Psoas muscle (tissue), 8 donors: ENCODE measurements around the gene CHMP2B. TPM values are rescaled to one million over a fixed set of nuclear protein-coding genes. Genes with fewer than 3 reads are reported as not detected.
A peak's percentile ranks its signal among the peaks of the same experiment; 100 is the strongest.
"Not testable (repeated sequence)": the region's sequence is repeated elsewhere in the genome, so short reads cannot be mapped to it uniquely, and the experiment has no call there.

Experiments used
- ATAC-seq, 4 donors: fragments of 200-7000 bp; cut with Tn5 transposase; one replicate each; pipeline ENCODE4 v1.9.1; 2020; ENCODE audit warnings: moderate library complexity in 3 of 4, mild to moderate bottlenecking in 2 of 4
- DNase-seq, 2 donors: peaks; one replicate each; pipeline ENCODE4 v3.0.0-alpha.2; 2020
- H3K27ac ChIP-seq: fragments of 200-600 bp; one replicate; pipeline ENCODE4 v1.8.0; 2022
- H3K27me3 ChIP-seq, 3 donors: fragments of 200-600 bp in 1 of 3; one replicate each; pipeline versions ENCODE4 v1.6.1 to v1.8.0; 2013 to 2022; ENCODE audit warnings: low read length in 2 of 3, mild to moderate bottlenecking in 2 of 3, moderate library complexity in 1 of 3; ENCODE audit not compliant: insufficient read depth in 3 of 3
- H3K36me3 ChIP-seq, 2 donors: fragments of 200-600 bp in 1 of 2; one replicate each; pipeline versions ENCODE4 v1.6.1 to v1.8.0; 2013 to 2022; ENCODE audit warnings: low read depth in 1 of 2, mild to moderate bottlenecking in 1 of 2, moderate library complexity in 1 of 2; ENCODE audit not compliant: insufficient read depth in 1 of 2
- H3K4me1 ChIP-seq: fragments of 200-600 bp; one replicate; pipeline ENCODE4 v1.8.0; 2022
- H3K4me3 ChIP-seq: fragments of 200-600 bp; one replicate; pipeline ENCODE4 v1.8.0; 2022; ENCODE audit warnings: mild to moderate bottlenecking
- H3K9me3 ChIP-seq: fragments of 200-600 bp; one replicate; pipeline ENCODE4 v1.8.0; 2022
- WGBS, 3 donors: extraction: QIAGEN DNeasy Blood & Tissue Kit; methylation state at CpG; one replicate each; pipeline versions ENCODE4 v1.1.6 to v1.1.7; 2013; 5-methylcytosine and 5-hydroxymethylcytosine counted together
- intact Hi-C, 2 donors: fragments of 100-400 bp; cut with DNase I; formaldehyde crosslinking; loops; one replicate each; pipeline versions ENCODE4 v1.11.0 to v1.14.2; 2022
- polyA plus RNA-seq, 3 donors: library from polyadenylated mRNA; stranded (reverse); fragments of 200-250 nt; gene quantifications; one replicate each; pipeline ENCODE4 v1.2.3, GENCODE V29; 2013
- total RNA-seq, 4 donors: library from RNA; stranded (reverse); fragmentation: NEBNext Ultra II Directional in 2 of 4; extraction: Animal tissue kit (Norgen Biotek cat#: 25700) in 2 of 4; gene quantifications; one replicate each; pipeline versions ENCODE4 v1.2.1 to v1.2.4, GENCODE V29; 2021 to 2023
- TF ChIP-seq, protein P1 (sequence below): fragments of 200-600 bp; IDR thresholded peaks from one replicate; pipeline ENCODE4 v1.8.0; 2022; ENCODE audit warnings: antibody characterized with exemption
- donor health status: healthy with polysubstance abuse.
- donor health status: DM: no; HTN: no; CAD: no; lungs with moderate emphysema.
- donor health status: Bipolar disorder and iron deficiency.
- donor health status: healthy.
- donor health status: DM: yes; HTN: yes; CAD: no.
- donor health status: DM: no; HTN: no; CAD: no.
- donor health status: DM: no; HTN: no; CAD: no.
- donor health status: DM: yes; HTN: yes; CAD: no.

The CHMP2B gene
- total and polyA plus RNA-seq, 7 donors, result 21.0 to 37.5 (median 26.0) TPM

DNA sequence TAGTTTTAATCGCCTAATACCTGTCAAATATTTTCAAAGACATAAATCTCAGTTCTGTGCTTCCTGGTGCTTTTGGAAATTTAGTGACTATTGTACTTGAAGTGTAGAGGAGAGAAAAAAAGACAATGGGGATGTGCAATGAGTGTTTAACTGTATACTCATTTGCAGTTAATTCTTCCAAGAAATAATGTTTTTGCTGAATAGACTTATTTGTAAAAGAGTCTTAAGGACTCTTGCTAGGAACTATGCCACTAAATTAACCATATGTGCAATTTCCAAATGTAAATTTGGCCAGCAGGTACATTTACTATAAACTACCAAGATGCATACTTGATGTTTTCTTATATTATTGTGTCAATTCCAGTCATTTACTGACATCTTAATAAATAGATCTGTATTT lies 2.0 kb downstream of the CHMP2B start:
- Histone ChIP-seq H3K27me3 (no peaks in the 10 kb centered on the region), H3K36me3 (no peaks in the 10 kb centered on the region), H3K4me3 (peak overlapping the region; percentile 81), H3K27ac (no peak overlapping the region), H3K4me1 (peaks cover 39% of the 10 kb centered on the region), H3K9me3 (no peaks in the 10 kb centered on the region)
- ATAC-seq, result no peak
- intact Hi-C loops, result no loop called here
- TF ChIP-seq, protein P1, sequence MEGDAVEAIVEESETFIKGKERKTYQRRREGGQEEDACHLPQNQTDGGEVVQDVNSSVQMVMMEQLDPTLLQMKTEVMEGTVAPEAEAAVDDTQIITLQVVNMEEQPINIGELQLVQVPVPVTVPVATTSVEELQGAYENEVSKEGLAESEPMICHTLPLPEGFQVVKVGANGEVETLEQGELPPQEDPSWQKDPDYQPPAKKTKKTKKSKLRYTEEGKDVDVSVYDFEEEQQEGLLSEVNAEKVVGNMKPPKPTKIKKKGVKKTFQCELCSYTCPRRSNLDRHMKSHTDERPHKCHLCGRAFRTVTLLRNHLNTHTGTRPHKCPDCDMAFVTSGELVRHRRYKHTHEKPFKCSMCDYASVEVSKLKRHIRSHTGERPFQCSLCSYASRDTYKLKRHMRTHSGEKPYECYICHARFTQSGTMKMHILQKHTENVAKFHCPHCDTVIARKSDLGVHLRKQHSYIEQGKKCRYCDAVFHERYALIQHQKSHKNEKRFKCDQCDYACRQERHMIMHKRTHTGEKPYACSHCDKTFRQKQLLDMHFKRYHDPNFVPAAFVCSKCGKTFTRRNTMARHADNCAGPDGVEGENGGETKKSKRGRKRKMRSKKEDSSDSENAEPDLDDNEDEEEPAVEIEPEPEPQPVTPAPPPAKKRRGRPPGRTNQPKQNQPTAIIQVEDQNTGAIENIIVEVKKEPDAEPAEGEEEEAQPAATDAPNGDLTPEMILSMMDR, result no peak
- DNase-seq, result no peak
- WGBS, 3 donors, result 65 to 91% (median 72%) methylated on average over 1 of the region's 1 CpG

GRCh38 chr3:87233805-87234204 lies 6.7 kb downstream of the CHMP2B start:
- Histone ChIP-seq H3K4me3 (no peak overlapping the region), H3K27ac (no peak overlapping the region), H3K4me1 (peaks cover 26% of the 10 kb centered on the region), H3K36me3 (no peaks in the 10 kb centered on the region), H3K27me3 (no peaks in the 10 kb centered on the region), H3K9me3 (no peaks in the 10 kb centered on the region)
- no peak for ATAC-seq
- no peak for DNase-seq
- TF ChIP-seq, protein P1, result no peak
- intact Hi-C loops, result no loop called here
- WGBS, 3 donors, result 88 to 90% (median 89%) methylated on average over 1 of the region's 1 CpG

DNA sequence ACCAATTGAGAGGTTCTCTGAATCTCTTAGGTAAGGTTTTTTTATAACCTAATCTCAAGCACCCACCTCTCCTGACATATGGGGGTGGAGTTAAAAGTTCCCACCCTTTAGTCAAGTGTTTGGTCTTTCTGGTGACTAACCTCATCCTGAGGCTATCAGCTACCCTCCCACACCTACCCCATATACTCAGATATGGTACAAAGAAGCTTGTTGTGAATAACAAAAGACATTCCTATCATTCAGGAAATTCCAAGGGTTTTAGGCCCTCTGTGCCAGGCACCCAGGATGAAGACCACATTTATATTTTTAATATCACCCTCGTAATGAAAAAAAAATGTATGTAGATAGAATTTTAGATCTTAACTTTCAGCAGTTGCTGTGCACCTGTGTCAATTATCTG lies 9.0 kb downstream of the CHMP2B start:
- Histone ChIP-seq H3K9me3 (no peaks in the 10 kb centered on the region), H3K4me1 (peaks cover 18% of the 10 kb centered on the region), H3K36me3 (peaks cover 0 to 6% of the 10 kb centered on the region in 2 donors), H3K27me3 (no peaks in the 10 kb centered on the region), H3K4me3 (no peak overlapping the region), H3K27ac (no peak overlapping the region)
- WGBS, 3 donors, result 89 to 95% (median 92%) methylated on average over 1 of the region's 1 CpG
- no peak for DNase-seq
- TF ChIP-seq, protein P1, result no peak
- intact Hi-C loops, result no loop called here
- no peak for ATAC-seq

DNA sequence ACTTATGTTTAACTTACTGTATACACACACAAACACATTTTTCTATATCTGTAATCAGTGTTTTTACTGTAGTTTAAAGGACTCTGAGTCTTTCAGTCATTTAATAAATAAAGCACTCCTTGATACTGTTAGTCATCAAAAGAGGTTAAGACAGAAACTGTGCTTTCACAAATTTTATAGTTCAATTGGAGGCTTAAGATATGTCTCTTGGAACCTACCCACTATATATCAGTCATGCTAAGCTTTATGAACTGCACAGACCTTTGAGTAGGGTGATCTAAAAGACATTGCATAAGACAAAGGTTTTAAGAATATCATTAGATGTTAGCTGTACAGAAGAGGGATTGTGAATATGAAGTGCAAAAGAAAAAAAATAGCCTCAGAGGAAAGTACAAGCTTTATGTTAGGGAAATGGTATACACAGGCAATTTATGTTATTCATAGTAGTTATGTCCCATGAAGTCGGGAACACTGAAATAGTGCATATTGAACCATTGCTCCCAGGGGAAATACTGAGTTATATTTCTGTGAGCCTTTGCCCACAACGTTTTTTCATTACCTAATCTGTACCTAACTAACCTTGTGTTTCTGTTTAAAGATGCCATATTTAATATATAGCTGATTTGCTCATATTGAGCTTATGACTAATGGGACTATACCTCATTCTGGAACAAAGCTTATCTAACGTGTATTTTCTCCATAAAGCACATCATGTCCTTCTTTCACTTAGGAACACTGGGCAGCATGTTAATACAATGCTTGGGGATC lies 19.7 kb downstream of the CHMP2B start:
- no peak overlapping the region for H3K27ac ChIP-seq
- no peak overlapping the region for H3K4me3 ChIP-seq
- DNase-seq, result no peak
- TF ChIP-seq, protein P1, result no peak
- H3K4me1 ChIP-seq, result no peaks in the 10 kb centered on the region
- no peaks in the 10 kb centered on the region for H3K9me3 ChIP-seq
- H3K36me3 ChIP-seq, result peaks cover 0 to 51% of the 10 kb centered on the region in 2 donors
- no peak for ATAC-seq
- intact Hi-C loops, result no loop called here
- no peaks in the 10 kb centered on the region for H3K27me3 ChIP-seq
- WGBS, 3 donors, result 62 to 74% (median 65%) methylated on average over 3 of the region's 3 CpGs

GRCh38 chr3:87247430-87247773 lies 20.3 kb downstream of the CHMP2B start:
- Histone ChIP-seq H3K9me3 (no peaks in the 10 kb centered on the region), H3K4me3 (no peak overlapping the region), H3K4me1 (no peaks in the 10 kb centered on the region), H3K36me3 (peaks cover 0 to 51% of the 10 kb centered on the region in 2 donors), H3K27me3 (no peaks in the 10 kb centered on the region), H3K27ac (no peak overlapping the region)
- no peak for DNase-seq
- intact Hi-C loops, result no loop called here
- 89 to 98% (median 92%) methylated on average over 1 of the region's 1 CpG for WGBS, 3 donors
- ATAC-seq, result no peak
- TF ChIP-seq, protein P1, result no peak

GRCh38 chr3:87248231-87248630 lies 21.1 kb downstream of the CHMP2B start:
- H3K27me3 ChIP-seq, DNase-seq, H3K4me3 ChIP-seq, H3K9me3 ChIP-seq, ATAC-seq, H3K4me1 ChIP-seq, H3K27ac ChIP-seq, intact Hi-C loops: not testable (repeated sequence)
- H3K36me3 ChIP-seq, result peaks cover 0 to 54% of the 10 kb centered on the region in 2 donors
- 90 to 92% (median 91%) methylated on average over 6 of the region's 6 CpGs for WGBS, 3 donors
